ENCODE measurements around the gene ZNF500.
A peak's percentile ranks its signal among the peaks of the same experiment; 100 is the strongest.
"Not testable (repeated sequence)": the region's sequence is repeated elsewhere in the genome, so short reads cannot be mapped to it uniquely, and the experiment has no call there.

ZNF500 gene

DNA sequence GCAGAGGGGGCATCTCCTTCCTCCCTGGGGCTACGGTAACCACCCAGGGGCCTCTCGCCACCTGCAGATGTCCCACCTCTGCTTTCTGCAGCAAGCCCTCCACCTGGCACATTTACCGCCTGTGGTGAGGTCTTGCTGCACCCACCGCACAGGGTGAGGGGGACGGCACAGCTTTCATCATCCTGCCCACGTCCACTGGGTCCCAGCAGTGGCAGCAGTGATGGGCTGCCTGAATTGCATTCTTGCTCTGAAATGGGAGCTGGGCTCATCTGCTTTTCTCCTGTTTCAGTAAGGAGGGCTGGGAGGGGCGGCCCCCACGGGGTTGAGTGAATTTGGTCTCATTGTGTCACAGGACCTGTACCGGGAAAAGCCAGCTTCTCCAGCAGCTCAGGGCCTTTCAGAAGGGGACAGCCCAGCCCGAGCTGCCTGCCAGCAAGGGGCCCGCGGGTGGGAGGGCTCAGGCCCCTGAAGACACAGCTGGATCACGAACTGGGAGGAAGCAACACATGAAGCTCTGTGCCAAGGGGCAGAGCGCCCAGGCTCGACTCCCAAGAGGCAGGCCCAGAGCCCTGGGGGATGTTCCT lies 19.9 kb downstream of the ZNF500 start:
- no peak for DNase-seq (ENCODE audit: insufficient read length, low spot score)
- no peak for FAIRE-seq

- DNase-seq (ENCODE audit: insufficient read length, low spot score) (no peak), FAIRE-seq (no peak)
Observed at GRCh38 chr16:4746215-4746614, 20.7 kb downstream of the ZNF500 start.

DNA sequence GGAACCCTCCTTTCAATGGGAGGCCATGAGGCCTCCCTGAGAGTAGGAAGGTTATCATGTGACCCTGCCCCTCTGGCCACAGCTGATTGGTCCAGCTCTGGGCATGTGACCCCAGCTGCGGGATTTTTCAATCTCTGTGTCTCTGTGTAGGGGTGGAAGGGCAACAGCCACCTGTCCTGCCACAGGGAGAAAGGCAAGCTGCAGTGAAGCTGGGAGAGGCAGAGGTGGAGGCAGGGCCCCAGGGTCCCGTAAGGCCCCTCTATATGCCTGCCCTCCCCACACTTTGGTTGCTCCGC lies 21.7 kb downstream of the ZNF500 start:
- FAIRE-seq (no peak), DNase-seq (ENCODE audit: insufficient read length, low spot score) (no peak)

- FAIRE-seq, result no peak
Observed at GRCh38 chr16:4744555-4745273, 22.2 kb downstream of the ZNF500 start.

GRCh38 chr16:4743226-4743878 lies 23.6 kb downstream of the ZNF500 start:
- DNase-seq (ENCODE audit: insufficient read length, low spot score) (no peak), FAIRE-seq (no peak)

More at GRCh38 chr16:4744555-4745273, 22.2 kb downstream of the ZNF500 start:
- DNase-seq (ENCODE audit: insufficient read length, low spot score), result no peak

DNA sequence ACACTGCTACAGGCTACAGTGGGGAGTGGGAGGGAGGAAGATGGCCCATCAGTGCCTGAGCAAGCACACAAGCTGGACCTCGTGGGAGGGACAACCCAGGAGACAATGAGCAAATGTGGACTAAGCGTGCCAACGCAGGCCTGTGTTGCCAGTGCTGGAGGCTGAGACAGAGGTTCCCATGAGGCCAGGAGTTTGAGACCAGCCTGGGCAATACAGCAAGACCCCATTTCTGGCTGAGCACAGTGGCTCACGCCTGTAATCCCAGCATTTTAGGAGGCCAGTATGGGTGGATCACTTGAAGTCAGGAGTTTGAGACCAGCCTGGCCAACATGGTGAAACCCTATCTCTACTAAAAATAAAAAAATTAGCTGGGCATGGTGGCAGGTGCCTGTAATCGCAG lies 28.6 kb downstream of the ZNF500 start:
- not testable (repeated sequence) for FAIRE-seq; DNase-seq (ENCODE audit: insufficient read length, low spot score)

- FAIRE-seq (no peak), DNase-seq (ENCODE audit: insufficient read length, low spot score) (no peak)
Observed at GRCh38 chr16:4737545-4737944, 29.4 kb downstream of the ZNF500 start.

- DNase-seq (ENCODE audit: insufficient read length, low spot score) (no peak), FAIRE-seq (no peak)
Observed at GRCh38 chr16:4736546-4736945, 30.4 kb downstream of the ZNF500 start.

DNA sequence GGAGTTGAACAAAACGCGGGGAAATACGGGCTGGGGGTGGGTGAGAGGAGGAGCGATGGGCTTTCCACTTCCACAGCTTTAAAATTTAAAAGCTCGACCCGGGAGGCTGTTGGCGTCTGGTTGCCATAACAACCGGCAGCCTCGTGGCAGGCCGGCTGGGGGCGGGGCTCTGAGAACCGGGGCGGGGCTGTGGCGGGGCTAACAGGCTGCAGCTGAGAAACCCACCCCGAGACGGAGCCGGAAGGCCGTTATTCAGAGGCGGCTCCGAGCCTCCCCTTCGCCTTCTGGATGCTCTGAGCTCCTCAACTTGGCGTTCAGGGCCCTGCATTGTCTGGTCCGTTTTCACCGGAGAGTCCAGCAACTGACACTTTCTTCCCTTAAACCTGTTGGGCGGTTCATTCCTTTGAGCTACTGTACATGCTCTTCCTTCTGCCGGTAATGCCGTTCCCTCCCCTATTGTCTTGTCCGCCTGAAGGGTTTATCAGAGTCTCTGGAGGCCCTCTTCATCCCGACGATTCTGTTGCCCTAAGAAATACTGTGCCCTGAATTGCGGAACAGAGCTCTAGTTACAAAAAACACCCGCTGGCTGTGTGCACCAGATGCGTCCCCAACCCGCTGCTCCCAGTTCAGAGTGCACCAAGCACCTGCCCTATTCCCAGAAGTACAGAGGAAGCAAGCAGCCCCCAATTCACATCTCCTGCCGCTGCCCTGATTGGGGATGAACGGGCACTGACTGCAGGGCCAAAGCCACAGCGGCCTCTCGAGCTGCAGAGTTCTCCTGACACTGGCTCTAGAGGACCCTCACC lies 32.0 kb downstream of the ZNF500 start:
- DNase-seq (ENCODE audit: insufficient read length, low spot score), result peak; percentile 90
- FAIRE-seq, result peak; percentile 87

GRCh38 chr16:4734063-4734729 lies 32.8 kb downstream of the ZNF500 start, which contains the start of the genes ANKS3 and DNAAF8:
Gene ANKS3 (minus strand): TSS chr16:4734271. CDS start chr16:4730149, 4,122 bp downstream.
Gene DNAAF8 (plus strand): TSS chr16:4734537. CDS start chr16:4736515, 1,978 bp downstream.
- FAIRE-seq, result peak; percentile 91
- peak; percentile 91 for DNase-seq (ENCODE audit: insufficient read length, low spot score)

DNA sequence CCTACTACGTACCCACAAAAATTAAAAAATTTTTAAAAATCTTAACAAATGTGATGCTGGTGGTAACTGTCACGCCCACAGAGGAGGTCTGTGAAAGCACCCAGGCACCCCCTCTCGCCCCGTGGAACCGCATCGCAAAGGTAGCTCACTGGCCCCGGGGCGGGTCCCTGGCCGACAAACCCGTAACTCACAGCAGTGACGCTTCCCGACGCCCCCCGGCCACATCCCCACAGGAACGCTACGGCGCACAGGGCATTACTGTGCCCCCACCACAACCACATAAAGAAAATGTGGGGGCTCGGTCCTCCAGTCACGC lies 33.3 kb downstream of the ZNF500 start:
- DNase-seq (ENCODE audit: insufficient read length, low spot score), result no peak
- no peak for FAIRE-seq

DNA sequence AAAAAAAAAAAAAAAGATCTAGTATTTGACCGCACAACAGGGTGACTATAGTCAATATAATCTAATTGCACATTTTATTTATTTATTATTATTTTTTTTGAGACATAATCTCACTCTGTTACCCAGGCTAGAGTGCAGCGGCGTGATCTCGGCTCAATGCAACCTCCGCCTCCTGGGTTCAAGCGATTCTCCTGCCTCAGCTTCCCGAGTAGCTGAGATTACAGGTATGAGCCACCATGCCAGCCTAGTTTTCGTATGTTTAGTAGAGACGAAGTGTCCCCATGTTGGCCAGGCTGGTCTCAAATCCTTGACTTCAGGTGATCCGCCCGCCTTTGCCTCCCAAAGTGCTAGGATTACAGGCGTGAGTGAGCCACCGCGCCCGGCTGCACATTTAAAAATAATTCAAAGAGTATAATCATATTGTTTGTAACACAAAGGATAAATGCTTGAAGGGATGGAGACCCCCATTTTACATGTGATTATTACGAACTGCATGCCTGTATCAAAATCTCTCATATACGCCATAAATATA lies 33.7 kb downstream of the ZNF500 start:
- DNase-seq (ENCODE audit: insufficient read length, low spot score) (no peak), FAIRE-seq (no peak)

GRCh38 chr16:4729876-4730275 lies 37.1 kb downstream of the ZNF500 start:
- DNase-seq (ENCODE audit: insufficient read length, low spot score) (no peak), FAIRE-seq (no peak)

DNA sequence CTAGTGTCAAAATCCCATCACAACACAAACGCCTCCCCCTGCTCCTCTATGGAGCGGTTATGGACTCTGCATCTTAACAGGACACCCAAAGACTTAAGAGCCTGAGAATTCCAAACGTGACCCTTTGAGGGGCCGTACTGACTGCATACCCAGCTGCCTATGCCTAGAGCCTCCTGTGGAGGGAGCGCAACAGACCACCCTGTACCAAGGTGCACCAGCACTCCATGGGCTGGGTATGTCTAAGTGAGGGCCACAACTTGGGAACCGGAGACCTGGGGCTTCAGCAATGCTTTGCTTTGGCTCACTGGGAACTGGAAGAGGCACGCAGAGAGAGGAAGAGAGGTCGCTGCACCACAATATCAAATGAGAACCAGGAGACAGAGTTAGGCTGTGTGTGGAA lies 38.3 kb downstream of the ZNF500 start:
- DNase-seq (ENCODE audit: insufficient read length, low spot score), result no peak
- no peak for FAIRE-seq

GRCh38 chr16:4726616-4727015 lies 40.3 kb downstream of the ZNF500 start:
- no peak for DNase-seq (ENCODE audit: insufficient read length, low spot score)
- no peak for FAIRE-seq

DNA sequence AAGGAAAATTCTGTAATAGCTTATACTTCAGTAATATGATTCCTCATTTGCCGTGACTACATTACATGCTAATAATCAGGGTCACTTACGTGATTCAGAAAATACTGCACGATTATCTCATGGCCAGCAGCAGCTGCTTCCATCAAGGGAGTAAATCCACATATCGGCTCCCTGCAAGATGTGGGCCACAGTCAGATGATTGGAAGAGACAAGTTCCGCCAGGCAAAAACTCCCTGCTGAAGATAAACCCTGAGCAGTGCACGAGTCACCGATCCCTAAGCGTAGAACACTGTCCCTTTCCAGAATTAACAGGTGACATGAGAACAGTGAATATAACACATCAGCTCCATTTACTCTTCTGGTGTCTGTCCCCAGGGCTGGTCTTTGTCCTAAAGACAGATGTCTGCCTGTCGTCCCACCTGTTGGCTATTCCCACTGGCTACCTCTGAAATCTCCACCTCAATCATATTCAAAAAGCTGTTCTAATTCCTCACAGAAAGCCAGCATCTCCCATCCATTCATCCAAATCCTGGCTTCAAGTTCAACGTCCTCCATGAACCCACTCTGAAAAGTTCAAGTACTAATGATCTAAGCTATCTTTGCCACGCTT lies 42.2 kb downstream of the ZNF500 start:
- DNase-seq (ENCODE audit: insufficient read length, low spot score) (no peak), FAIRE-seq (no peak)

DNA sequence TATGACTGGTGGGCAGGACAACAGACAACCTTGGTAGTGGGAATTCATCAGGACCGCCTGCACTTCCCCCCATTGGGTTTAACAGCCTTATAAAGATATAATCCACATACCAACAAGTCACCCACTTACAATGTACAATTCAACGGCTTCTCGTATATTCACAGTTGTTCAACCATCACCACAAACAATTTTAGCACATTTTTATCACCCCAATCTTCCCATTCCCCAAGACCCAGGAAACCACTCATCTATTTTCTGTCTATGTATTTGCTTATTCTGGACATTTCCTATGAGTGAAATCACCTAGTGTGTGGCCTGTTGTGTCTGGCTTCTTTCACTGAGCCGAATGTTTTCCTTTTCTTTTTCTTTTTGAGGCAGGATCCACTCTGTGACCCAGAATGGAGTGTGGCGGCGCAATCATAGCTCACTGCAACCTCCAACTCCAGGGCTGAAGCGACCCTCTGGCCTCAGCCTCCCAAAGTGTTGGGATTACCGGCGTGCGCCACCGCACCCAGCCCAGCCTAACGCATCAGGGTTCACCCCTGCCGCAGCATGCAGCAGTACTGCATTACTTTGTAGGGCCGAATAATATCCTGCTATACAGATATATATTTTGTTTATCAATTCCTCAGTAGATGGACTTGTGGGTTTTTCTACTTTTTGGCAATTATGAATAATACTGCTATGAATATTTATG lies 43.7 kb downstream of the ZNF500 start:
- no peak for FAIRE-seq
- DNase-seq (ENCODE audit: insufficient read length, low spot score), result no peak

GRCh38 chr16:4718466-4718865 lies 48.5 kb downstream of the ZNF500 start:
- no peak for FAIRE-seq
- DNase-seq (ENCODE audit: insufficient read length, low spot score), result no peak

GRCh38 chr16:4714996-4715395 lies 52.0 kb downstream of the ZNF500 start:
- no peak for FAIRE-seq

More at GRCh38 chr16:4714996-4715395, 52.0 kb downstream of the ZNF500 start:
- no peak for DNase-seq (ENCODE audit: insufficient read length, low spot score)

Measured in GM19239 (cell line).